ENCODE measurements around the gene TRPV2.

Gene TRPV2

DNA sequence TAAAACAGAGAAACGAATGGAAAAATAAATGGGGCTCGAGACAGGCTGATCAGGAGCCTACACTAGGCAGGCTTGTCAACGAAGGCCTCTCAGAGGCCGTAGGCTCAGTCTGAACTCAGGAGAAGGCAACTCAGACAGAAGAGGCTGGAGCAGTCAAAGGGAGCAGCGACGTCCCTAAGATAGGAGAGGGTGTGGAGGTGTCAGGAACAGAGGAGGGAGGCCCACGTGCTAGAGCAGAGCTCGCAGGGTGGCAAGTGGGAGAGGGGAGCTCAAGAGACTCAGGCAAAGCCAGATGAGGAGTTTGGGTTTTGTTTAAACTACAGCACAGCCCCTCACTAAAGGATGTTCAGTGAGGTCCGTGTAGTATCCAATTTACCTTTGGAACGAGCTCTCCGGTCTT lies 43.9 kb downstream of the TRPV2 start:
- no peak for DNase-seq

DNA sequence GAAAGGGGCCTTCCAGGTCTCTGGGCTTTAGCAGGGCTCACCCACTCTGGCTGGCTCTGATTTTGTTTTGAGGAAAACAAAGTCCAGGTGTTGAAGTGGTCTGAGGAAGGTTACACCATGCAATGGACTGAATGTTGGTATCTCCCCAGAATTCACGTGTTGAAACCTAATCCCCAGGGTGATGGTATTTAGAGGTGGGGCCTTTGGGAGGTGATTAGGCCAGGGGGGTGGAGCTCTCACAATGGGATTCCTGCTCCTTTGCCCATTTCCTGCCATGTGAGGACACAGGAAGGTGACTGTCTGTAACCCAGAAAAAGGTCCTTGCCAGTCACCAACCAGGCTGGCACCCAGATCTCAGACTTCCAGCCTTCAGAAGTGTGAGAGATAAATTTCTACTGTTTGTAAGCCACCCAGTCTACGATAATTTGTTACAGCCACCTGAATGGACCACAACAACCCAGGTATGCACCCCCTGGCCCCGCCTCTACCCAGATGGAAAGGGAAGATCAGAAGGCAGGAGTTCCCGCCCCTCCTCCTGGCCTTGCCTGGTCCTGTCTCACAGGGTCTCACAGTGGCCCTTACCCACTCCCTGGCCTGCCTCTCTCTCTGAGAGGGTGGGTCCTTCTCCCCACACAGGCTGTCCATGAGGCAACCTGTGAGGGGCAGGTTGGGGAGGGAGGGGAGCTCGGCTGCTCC lies 44.6 kb downstream of the TRPV2 start:
- no peak for DNase-seq

DNA sequence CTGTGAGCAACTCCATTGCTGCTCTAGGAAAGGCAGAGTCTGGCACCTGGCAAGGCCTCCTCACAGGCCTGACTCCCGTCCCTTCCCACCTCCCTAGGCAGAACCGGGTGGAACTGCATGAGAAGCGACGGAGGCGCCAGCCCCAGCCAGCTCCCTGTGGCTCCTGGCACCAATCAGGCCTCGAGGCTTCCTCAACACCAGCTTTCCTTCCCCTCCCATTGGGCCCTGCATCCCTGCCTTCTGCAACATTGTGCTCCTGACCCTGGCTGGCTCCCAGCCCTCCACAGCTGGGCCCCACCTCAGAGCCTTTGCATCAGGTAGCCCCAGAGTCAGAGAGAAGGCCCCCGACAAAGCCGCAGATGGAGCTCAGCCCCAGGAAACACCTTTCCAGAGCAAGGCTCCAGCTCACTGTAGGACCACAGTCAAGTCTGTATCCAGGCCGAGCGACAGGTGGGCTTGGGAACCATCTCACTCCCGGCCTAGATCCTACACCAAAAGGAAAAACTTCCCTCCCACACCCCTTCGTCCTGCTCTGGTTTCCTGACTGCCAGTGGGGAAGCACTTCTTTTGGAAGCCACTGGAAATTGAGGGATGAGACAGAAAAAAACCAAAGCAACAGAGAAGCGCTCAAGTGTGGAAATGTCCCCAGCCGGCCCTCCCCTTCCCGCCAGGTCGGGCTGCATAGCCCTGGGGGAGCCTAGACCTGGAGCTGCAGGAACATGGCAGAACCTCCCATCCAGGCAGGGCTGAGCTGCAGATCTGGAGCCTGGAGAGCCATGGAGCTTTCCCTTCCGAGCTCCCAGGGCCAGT lies 45.6 kb downstream of the TRPV2 start:
- no peak for DNase-seq

DNA sequence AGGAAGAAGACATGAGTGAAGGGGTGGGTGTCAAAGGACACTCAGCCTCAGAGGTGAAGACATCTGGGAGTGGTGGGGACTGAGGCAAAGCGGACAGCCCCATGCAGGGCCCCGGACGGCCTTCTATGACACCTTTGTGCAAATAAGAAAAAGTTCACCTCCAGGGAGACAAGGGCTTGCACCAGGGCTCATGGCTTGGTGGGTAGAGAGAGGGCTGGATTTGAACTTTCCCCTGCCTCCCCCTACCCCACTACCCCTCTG lies 46.2 kb downstream of the TRPV2 start:
- DNase-seq = no peak

DNA sequence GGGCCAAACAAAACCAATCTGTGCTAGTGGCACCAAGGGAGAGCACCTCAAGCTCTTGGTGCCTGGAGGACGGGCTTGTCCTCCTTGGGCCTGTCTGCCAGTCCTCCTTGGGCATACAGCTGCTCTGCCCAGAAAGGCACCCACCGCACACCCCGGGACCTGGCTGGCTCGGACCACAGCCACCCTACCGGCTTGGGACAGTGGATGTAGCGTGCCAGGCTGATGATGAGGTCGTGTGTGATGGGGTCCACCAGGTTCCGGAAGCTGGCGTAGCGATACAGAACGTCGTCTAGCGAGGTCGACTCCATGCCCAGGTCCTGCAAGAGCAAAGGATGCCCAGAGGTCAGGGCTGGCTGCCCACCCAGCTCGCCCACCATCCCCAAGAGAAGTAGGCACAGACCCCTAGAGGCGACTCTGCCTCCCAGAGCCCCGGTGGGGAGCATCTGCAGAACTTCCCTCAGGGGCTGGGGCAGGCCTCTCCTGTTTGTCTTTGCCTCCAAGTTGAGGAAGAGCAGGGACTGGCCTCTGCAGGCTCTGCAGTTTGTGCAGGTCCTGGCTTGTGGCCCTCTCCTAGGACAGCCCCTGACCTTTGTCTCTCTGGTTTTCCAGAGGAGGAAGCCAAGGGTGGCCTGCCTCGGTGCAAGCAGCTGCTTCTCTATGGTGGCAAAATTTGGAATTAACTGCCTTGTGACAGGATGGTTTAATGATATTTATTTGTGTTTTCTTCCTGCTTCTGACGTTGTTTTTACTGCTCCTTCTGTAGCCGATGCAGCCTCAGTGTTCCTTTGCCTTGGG lies 46.9 kb downstream of the TRPV2 start:
- no peak for DNase-seq

DNA sequence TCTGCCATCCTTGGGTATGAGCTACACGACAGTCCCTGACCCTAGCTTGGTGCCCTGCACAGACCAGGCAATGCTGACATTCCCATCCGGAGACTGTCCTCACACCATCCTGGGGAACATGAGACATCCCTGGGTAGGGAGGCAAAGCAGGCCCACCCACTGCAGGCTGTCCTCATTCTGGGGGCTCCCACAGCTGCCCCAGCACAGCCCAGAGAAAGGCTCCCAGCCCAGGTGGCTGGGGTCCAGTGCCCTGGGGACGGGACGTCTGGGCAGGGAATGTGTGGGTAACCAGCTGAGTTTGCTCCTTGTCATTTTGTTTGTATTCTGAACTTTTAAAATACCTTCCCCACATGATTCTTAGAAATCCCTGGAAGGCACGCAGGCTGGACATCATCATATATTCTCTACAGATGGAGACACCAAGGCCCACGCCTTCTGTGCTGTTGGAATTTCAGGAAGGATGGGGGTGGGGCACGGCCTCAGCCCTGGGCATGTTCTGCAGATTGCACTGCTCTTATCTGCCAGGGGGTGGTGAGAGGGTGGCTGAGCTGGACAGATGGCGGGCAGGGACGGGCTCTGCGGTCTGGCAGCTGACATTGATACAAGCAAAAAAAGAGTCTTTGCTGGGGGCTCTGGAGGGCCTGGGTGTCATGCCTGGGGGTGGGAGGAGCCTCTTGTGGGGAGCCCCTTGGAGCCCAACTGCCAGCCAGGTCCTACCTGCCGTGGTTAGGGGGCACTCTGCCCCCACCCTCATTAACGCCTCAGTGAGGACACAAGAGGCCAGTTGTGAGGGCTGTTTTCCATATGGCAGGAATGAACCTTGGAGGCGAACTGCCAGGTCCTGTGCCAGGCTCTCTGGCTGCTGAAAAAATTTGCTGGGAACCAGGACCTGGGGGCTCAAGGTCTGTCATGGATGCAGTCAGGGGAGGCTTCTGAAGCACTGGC lies 48.3 kb downstream of the TRPV2 start:
- no peak for DNase-seq

DNA sequence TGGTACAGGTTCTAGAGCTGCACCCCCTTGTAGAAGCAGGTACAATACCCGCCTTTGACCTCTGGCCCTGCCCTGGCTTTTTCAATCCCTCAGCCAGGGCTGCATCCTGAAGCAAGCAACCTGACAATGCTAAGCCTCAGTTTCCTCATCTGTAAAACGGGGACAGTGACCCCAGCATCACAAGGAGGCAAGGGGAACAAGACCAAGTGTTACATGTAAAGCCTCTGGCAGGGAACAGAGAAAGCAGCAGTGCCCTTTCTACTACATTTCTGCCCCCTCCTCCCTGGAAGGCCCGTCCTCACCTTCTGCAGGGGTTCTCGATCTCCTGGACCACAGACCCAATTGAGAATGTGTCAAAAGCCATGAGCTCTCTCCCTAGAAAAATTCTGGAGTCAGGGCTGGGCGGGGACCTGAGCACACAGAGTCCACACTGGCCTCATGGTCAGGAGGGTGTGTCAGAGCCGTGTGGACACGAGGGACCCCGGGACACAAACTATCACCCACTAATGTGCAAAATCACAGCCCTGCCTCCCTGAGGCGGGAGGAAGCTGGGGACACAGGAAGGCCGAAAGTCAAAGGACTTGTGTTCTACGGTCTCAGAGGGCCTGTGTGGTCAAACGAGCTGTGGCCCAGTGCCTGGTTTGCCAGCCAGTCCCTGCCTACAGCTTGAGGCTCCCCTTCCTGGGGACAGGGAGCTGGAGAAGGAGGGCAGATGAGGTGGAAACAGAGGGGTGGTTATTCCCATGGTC lies 49.1 kb downstream of the TRPV2 start:
- no peak for DNase-seq

DNA sequence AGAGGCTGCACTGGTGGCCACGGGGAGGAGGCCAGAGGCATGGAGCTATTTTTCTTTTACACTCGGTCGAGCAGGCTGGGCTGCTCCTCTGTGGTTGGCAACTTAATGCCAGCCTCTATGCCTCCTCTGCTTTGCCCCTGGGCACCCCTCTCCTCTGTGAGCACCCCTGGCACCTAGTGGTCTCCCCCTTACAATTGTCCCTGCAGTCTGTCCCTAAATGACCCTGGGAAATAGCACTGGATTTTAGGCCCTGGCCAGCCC lies 49.6 kb downstream of the TRPV2 start:
- no peak for DNase-seq

DNA sequence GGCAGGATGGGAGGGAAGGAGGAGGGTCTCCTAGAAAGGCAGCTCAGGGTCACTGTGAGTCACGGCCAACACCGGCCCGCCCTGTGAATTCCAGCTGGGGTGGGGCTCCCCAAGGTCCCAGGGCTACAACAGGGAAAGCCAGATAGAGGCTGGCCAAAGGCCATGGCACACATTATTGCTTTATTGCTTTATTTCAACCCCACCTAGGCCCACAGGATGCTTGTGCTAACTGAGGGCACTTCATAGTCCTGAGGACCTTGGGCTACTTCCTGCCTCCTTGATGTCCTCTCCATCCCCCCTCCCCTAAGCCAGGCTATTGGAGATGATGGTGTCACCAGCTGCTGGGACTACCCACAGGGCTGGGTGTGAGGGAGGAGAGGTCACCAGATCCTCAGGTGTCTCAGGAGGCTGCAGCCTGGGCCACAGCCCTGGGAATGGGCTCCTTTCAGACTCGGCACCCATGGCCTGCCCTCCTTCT lies 50.5 kb downstream of the TRPV2 start:
- no peak for DNase-seq

DNA sequence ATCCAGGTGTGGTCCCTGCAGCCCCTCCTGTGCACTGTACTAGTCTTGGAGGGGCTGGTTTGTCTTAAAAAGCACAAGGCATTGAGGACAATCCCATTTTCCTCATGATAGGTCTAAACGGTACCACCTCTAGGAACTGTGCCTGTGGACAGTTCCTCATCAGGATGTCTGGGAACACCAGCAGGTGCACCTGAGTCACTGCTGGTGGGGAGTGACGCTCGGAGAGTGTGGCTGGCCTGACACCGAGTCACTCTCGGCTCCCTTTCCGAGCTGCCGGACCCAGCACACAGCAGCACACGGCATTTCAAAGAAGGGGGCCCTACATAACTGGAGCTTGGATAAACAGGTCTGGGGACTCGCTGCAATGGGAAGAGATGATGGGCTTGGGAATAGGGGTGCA lies 51.0 kb downstream of the TRPV2 start:
- DNase-seq = no peak

DNA sequence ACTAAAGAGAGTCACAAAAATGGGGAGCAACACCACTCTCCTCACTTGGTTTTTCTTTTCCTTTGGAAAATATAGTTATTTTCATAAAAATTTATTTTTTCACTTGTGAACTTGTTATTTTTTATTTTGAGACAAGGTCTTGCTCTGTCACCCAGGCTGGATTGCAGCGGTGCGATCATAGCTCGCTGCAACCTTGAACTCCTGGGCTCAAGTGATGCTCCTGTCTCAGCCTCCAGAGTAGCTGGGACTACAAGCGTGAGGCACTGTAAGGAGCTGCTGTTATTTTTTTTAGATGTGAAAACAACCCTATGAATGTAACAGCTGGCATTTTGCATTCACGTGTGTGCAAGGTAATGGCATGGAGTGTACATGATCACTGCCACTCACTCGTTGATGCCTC lies 51.7 kb downstream of the TRPV2 start:
- no peak for DNase-seq

DNA sequence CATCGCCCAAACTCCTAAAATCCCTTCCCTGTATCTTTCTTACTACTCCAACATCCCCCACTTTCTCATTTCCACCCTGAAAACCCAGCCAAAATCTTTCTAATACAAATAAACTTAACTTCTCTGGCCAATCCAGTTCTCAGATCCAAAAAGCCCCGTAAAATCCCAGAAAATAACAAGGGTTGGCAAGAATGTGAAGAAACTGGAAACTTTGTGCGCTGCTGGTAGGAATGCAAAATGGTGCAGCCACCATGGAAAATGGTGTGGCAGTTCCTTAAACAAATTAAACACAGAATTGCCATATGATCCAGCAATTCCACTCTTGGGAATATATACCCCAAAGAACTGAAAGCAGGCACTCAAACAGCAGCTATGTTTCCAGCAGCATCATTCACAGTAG lies 52.5 kb downstream of the TRPV2 start:
- DNase-seq = no peak

DNA sequence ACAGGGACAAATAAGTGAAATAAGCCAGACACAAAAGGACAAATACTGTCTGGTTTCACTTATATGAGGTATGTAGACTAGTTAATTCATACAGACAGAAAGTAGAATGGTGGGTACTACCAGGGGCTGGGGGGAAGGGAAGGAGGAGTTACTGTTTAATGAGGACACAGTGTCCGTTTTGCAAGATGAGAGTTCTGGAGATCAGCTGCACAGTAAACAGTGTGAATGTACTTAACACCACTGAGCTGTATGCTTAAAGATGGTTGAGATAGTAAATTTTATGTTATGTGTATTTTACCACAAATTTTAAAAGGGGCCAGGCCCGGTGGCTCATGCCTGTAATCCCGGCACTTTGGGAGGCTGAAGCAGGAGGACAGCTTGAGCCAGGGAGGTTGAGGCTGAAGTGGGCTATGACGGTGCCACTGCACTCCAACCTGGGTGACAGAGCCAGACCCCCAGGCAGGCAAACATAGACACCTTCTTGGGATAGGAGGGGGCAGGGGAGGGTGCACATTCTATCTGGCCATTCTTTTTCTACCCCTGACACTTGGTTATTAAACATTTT lies 53.1 kb downstream of the TRPV2 start:
- no peak for DNase-seq

DNA sequence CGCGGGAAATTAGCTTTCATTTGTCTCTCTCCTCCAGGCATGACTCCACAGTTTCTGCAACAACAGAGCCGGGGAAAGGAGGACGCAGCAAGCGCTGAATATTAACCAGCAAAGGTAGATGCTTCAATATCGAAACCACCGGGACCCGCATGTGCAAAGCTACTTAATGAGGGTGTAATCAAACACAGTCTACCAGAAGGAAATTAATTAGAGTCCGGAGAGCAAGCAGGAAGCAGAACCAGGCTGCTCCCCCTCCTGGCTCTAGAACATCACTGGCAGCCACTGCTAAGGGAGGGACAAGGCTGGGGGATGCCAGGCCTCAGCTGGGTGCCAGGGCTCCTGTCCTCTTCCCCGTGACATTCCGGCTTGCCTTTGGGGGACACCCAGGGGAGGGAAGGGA lies 54.9 kb downstream of the TRPV2 start:
- DNase-seq = no peak

DNA sequence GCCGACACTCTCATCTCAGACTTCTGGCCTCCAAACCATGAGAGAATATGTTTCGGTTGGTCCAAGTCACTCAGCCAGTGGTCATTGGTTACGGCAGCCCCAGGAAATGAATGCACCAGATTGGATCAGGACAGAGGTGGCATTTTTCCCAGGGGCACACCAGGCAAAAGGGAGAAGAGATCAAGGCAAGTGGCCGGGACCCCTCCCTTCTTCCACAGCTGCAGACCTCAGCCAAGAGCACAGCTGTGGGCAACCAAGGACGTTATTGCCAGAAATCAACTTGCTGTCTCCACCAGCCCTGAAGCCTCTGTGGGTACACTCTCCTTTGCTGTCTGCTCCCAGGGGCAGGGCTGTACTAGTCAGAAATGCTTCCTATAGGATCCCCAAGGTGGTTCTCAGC lies 55.9 kb downstream of the TRPV2 start:
- DNase-seq = no peak

DNA sequence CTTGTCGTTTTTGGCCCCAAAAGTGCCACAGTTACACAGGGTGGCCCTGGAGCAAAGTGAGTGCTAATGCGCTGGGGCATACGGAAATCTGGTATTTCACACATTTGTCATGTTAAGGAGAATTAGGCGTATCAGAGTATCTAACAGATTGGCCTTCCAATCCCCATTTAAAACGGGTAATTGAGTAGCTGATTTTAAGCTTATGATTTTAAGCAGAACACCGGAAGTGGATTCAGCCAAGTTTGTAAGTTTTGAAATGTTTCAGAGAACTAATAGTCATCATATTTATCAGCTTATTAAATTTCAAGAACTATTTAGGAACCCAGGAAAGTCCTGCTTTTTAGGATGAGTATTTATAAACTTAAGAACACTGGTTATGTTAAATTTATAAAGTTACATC lies 57.2 kb downstream of the TRPV2 start:
- no peak for DNase-seq

DNA sequence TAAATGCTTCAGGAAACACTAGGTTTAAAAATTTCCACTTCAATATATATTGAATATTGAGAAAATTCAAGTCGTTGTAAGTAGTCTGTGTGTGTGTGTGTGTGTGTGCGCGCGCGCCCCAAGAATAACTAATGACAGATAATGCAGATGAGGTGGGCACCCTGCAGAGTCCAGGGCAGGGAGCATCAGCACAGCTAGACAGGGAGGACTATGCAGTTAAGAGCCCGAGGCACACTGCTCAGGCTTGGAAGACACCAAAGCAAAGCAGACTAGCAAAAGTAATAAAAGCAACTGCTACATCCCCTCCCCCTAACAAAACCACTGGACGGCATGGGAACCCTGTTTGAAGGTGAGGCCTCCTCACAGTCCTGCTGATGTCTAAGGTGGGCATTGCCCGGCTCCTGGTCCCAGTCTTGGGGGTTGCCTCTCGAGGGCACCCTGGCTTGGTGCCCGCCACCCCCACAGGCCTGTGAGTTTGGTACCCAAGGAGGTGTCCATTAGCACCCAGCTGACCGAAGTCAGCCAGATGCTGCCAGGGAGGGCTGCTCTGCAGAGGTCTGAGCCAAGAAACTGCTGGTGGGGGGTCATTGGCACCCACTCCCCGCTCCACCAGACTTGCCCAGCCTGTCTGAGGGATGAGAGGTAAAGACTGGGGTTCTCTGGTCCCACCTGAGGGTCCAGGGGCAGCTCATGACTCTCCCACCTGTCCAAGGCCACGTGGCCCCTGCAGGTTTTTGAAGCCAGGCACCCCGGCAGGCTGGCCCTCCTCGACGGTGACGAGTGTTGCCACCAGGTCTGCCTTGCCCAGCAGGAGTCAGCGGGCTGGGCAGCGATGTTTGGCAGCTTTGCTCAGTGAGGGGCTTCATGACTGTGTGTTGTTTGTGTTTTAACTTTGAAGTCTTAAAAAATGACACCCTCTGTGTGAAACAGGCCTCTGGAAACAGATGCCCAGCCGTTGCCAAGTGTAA lies 58.0 kb downstream of the TRPV2 start:
- DNase-seq = no peak

DNA sequence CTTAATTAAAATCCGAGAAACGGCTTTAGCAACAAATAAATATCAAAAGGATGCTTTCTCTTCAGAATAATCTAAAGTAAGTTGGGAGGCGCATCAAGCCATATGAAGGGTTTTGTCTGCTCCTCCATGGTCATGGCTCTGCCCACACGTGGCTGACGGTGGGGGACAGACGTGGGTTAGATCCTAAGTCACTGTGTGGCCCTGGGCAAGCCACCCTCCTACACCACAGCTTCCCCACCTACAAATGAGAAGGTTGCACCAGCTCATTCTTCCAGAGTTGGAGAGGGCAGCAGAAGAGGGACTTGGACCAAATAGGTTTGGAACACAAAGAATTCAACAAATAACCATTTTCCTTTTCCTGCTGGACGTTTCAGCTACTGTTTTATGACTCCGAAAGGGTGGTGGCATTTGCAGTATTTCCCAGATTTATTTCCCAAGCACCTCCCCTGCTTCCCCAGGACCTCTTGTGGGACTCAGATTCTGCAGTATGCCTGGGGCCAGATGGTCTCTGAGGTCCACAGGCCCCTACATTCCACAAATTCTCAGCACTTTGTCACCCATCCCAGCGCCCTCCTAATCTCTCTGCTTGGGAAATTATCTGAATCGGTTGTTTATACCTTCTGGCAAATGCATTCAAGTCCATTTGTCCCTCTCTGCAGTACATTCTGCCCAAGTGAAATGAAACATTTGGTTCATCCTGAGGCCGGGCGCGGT lies 58.8 kb downstream of the TRPV2 start:
- peak; percentile 84 for DNase-seq

DNA sequence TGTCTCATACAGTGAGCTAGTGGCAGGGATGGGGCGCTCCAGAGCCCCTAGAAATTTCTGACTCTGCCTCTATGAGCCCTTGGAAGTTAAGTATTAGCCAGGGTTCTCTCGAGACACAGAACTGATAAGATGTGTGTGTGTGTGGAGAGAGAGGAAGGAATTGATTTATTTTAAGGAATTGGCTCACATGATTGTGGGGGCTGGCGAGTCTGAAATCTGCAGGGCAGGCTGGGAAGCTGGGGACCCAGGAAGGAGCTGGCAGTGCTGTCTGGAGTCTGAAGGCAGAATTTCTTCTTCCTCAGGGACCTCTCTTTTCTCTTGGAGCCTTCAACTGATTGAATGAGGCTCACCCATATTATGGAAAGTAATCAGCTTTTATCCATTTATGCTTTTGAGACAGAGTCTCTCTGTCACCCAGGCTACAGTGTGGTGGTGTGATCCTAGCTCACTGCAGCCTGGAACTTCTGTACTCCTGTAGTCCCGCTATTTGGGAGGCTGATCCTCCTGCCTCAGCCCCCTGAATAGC lies 59.9 kb downstream of the TRPV2 start:
- no peak for DNase-seq

DNA sequence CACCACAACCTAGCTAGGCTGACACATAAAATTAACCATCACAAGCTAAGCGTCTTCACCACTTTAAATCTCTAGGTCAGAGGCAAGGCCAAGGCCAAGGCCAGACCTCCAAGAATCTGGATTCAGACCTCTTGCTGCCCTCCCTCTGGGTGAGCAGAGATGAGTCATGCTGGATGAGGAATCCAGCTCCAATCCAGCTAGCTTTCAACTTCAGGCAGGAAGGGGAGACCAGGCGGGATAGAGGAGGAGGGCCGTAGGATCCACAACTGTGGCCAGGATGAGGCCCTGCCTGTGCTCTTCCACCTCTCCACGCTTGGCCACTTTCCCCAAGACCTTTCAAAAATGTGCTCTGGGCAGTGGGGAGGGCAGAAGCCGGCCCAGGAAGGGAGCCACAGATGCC lies 61.9 kb downstream of the TRPV2 start:
- peak; percentile 96 for DNase-seq
